HepG2 (cell line): ENCODE measurements around the gene CCDC117. TPM values are rescaled to one million over a fixed set of nuclear protein-coding genes. Genes with fewer than 3 reads are reported as not detected.

Source experiments
- ARHGAP35 ChIP-seq: sonication (generic); formaldehyde crosslinking; IDR thresholded peaks from 2 replicates; pipeline ENCODE4 v1.9.0; 2022; ENCODE audit warnings: mild to moderate bottlenecking, inconsistent platforms, moderate library complexity, missing genetic modification reagents, borderline replicate concordance
- EP300 ChIP-seq, 3 experiments: sonication (generic) in 1 of 3; formaldehyde crosslinking in 1 of 3; IDR thresholded peaks; 2 replicates each; pipeline versions ENCODE4 v1.5.1 to v1.6.1; 2011 to 2020; ENCODE audit warnings: low read depth in 2 of 3, low read length in 2 of 3, borderline replicate concordance in 1 of 3, improper control_type of control experiment in 1 of 3, mild to moderate bottlenecking in 1 of 3, missing genetic modification reagents in 1 of 3, moderate library complexity in 1 of 3
- JUN ChIP-seq: sonication (generic); formaldehyde crosslinking; IDR thresholded peaks from 2 replicates; pipeline ENCODE4 v1.4.0; 2020; ENCODE audit warnings: mild to moderate bottlenecking, missing genetic modification reagents
- MATR3 ChIP-seq: sonication (generic); formaldehyde crosslinking; IDR thresholded peaks from 2 replicates; pipeline ENCODE4 v1.4.0; 2020; ENCODE audit warnings: missing genetic modification reagents
- NCOA5 ChIP-seq: sonication (generic); formaldehyde crosslinking; IDR thresholded peaks from 2 replicates; pipeline ENCODE4 v1.4.0; 2020; ENCODE audit warnings: missing genetic modification reagents
- REXO4 ChIP-seq: sonication (generic); formaldehyde crosslinking; IDR thresholded peaks from 2 replicates; pipeline ENCODE4 v1.8.0; 2022; ENCODE audit warnings: missing genetic modification reagents, mild to moderate bottlenecking, borderline replicate concordance
- polyA plus RNA-seq, 8 experiments: library from polyadenylated mRNA; depleted of rRNA in 3 of 8; stranded (reverse) in 7 of 8; unstranded in 1 of 8; fragments of >200 nt; fragmentation: Illumina TruSeq in 4 of 8; extraction: Trizol in 4 of 8; gene quantifications; 2 replicates each; pipeline versions ENCODE4 v1.2.1 to v1.2.3, GENCODE V29; 2011 to 2016; ENCODE audit warnings: low read depth in 4 of 8, missing spikeins in 1 of 8, mixed read lengths in 1 of 8; ENCODE audit not compliant: insufficient read depth in 1 of 8
- total RNA-seq, 5 experiments: library from RNA; depleted of rRNA; stranded (reverse); fragments of >200 nt; fragmentation: Illumina TruSeq; extraction: Trizol; gene quantifications; 2 replicates each; pipeline ENCODE4 v1.2.3, GENCODE V29; 2016; ENCODE audit warnings: low read depth in 1 of 5
- TF ChIP-seq, protein P1 (sequence below): sonication (generic); formaldehyde crosslinking; IDR thresholded peaks from 2 replicates; pipeline ENCODE4 v1.4.0; 2020; ENCODE audit warnings: missing genetic modification reagents
- TF ChIP-seq, protein P2 (sequence below), 2 experiments: IDR thresholded peaks; 2 replicates each; pipeline ENCODE4 v1.6.1; 2011 to 2012; ENCODE audit warnings: low read length in 2 of 2, borderline replicate concordance in 1 of 2, low read depth in 1 of 2, mild to moderate bottlenecking in 1 of 2, moderate library complexity in 1 of 2
- TF ChIP-seq, protein P3 (sequence below): sonication (generic); formaldehyde crosslinking; IDR thresholded peaks from 2 replicates; pipeline ENCODE4 v1.5.1; 2020; ENCODE audit warnings: missing genetic modification reagents, mild to moderate bottlenecking, borderline replicate concordance
- TF ChIP-seq, protein P4 (sequence below), 2 experiments: fragments of 450-650 bp in 1 of 2; sonication (generic) in 1 of 2; formaldehyde crosslinking in 1 of 2; IDR thresholded peaks; 2 replicates each; pipeline versions ENCODE4 v1.6.1 to v1.8.0; 2016 to 2022; ENCODE audit warnings: antibody characterized with exemption in 1 of 2, mild to moderate bottlenecking in 1 of 2, missing genetic modification reagents in 1 of 2

Gene CCDC117
- total and polyA plus RNA-seq, 2 of the 13 experiments (the other 11 are each of a cell fraction or from before 2014, with no cell fraction given), result 12.6 to 34.2 TPM

DNA sequence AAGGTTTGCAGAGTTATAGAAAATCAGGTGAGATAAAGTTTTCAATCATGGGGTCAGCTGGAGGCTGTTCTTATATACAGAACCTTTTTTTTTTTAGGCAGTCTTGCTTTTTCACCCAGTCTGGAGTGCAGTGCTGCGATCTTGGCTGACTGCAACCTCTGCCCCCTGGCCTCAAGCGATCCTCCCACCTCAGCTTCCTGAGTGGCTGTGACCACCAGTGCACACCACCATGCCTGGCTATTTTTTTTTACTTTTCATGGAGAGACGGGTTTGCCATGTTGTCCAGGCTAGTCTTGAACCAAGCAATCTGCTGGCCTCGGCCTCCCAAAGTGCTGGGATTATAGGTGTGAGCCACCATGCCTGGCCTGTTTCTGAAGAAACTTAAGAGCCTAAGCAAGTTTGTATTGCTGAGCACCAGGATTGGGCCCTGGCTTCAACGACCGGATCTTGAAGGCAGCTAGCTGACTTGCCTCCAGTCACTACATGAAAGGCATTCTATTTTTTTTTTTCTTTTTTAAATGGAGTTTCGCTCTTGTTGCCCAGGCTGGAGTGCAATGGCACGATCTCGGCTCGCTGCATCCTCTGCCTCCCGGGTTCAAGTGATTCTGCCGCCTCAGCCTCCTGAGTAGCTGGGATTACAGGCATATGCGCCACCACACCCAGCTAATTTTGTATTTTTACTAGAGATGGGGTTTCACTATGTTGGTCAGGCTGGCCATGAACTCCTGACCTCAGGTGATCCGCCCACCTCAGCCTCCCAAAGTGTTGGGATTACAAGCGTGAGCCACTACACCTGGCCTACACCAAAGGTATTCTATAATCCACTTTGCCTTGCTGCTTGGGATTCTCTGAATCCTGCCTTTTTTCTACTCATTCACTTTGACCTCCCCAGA lies 20.2 kb downstream of the CCDC117 start (continued):
- TF ChIP-seq ARHGAP35 (no peak), JUN (CRISPR knock-in tag) (no peak), NCOA5 (CRISPR knock-in tag) (no peak), EP300 (IDR thresholded peaks at IDR 0.05; ENCODE audit: low read depth in 2 of 2, low read length in 2 of 2) (no peak), EP300 (CRISPR knock-in tag; IDR thresholded peaks at IDR 0.05; ENCODE audit: borderline replicate concordance) (no peak), MATR3 (CRISPR knock-in tag) (no peak), REXO4 (CRISPR knock-in tag) (no peak)
- TF ChIP-seq, protein P1, sequence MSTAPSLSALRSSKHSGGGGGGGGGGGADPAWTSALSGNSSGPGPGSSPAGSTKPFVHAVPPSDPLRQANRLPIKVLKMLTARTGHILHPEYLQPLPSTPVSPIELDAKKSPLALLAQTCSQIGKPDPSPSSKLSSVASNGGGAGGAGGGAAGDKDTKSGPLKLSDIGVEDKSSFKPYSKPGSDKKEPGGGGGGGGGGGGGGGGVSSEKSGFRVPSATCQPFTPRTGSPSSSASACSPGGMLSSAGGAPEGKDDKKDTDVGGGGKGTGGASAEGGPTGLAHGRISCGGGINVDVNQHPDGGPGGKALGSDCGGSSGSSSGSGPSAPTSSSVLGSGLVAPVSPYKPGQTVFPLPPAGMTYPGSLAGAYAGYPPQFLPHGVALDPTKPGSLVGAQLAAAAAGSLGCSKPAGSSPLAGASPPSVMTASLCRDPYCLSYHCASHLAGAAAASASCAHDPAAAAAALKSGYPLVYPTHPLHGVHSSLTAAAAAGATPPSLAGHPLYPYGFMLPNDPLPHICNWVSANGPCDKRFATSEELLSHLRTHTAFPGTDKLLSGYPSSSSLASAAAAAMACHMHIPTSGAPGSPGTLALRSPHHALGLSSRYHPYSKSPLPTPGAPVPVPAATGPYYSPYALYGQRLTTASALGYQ (CRISPR knock-in tag), result no peak
- TF ChIP-seq, protein P2, sequence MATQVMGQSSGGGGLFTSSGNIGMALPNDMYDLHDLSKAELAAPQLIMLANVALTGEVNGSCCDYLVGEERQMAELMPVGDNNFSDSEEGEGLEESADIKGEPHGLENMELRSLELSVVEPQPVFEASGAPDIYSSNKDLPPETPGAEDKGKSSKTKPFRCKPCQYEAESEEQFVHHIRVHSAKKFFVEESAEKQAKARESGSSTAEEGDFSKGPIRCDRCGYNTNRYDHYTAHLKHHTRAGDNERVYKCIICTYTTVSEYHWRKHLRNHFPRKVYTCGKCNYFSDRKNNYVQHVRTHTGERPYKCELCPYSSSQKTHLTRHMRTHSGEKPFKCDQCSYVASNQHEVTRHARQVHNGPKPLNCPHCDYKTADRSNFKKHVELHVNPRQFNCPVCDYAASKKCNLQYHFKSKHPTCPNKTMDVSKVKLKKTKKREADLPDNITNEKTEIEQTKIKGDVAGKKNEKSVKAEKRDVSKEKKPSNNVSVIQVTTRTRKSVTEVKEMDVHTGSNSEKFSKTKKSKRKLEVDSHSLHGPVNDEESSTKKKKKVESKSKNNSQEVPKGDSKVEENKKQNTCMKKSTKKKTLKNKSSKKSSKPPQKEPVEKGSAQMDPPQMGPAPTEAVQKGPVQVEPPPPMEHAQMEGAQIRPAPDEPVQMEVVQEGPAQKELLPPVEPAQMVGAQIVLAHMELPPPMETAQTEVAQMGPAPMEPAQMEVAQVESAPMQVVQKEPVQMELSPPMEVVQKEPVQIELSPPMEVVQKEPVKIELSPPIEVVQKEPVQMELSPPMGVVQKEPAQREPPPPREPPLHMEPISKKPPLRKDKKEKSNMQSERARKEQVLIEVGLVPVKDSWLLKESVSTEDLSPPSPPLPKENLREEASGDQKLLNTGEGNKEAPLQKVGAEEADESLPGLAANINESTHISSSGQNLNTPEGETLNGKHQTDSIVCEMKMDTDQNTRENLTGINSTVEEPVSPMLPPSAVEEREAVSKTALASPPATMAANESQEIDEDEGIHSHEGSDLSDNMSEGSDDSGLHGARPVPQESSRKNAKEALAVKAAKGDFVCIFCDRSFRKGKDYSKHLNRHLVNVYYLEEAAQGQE (IDR thresholded peaks at IDR 0.05; ENCODE audit: borderline replicate concordance in 1 of 2, low read depth in 1 of 2, low read length in 2 of 2), result 0 out of 4 replicates have a peak, but pooled peaks of 1 of the 2 experiments have one; percentile 8
- TF ChIP-seq, protein P3, sequence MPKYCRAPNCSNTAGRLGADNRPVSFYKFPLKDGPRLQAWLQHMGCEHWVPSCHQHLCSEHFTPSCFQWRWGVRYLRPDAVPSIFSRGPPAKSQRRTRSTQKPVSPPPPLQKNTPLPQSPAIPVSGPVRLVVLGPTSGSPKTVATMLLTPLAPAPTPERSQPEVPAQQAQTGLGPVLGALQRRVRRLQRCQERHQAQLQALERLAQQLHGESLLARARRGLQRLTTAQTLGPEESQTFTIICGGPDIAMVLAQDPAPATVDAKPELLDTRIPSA, result no peak
- TF ChIP-seq, protein P4, sequence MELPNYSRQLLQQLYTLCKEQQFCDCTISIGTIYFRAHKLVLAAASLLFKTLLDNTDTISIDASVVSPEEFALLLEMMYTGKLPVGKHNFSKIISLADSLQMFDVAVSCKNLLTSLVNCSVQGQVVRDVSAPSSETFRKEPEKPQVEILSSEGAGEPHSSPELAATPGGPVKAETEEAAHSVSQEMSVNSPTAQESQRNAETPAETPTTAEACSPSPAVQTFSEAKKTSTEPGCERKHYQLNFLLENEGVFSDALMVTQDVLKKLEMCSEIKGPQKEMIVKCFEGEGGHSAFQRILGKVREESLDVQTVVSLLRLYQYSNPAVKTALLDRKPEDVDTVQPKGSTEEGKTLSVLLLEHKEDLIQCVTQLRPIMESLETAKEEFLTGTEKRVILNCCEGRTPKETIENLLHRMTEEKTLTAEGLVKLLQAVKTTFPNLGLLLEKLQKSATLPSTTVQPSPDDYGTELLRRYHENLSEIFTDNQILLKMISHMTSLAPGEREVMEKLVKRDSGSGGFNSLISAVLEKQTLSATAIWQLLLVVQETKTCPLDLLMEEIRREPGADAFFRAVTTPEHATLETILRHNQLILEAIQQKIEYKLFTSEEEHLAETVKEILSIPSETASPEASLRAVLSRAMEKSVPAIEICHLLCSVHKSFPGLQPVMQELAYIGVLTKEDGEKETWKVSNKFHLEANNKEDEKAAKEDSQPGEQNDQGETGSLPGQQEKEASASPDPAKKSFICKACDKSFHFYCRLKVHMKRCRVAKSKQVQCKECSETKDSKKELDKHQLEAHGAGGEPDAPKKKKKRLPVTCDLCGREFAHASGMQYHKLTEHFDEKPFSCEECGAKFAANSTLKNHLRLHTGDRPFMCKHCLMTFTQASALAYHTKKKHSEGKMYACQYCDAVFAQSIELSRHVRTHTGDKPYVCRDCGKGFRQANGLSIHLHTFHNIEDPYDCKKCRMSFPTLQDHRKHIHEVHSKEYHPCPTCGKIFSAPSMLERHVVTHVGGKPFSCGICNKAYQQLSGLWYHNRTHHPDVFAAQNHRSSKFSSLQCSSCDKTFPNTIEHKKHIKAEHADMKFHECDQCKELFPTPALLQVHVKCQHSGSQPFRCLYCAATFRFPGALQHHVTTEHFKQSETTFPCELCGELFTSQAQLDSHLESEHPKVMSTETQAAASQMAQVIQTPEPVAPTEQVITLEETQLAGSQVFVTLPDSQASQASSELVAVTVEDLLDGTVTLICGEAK (IDR thresholded peaks at IDR 0.05), result no peak
- TF ChIP-seq, protein P4 (CRISPR knock-in tag; IDR thresholded peaks at IDR 0.05), result peak; percentile 38; the same call in 1 of the 2 replicates
